Coronary artery (tissue), 2 donors: ENCODE results near the gene RAP2C.

Experiments used
- DNase-seq: peaks from one replicate; pipeline ENCODE4 v3.0.0-alpha.2; 2017; ENCODE audit warnings: low spot score
- H3K27ac ChIP-seq, 2 donors: fragments of 200-600 bp; sonication (generic); one replicate each; pipeline ENCODE4 v1.5.1; 2016 to 2019
- H3K4me3 ChIP-seq: fragments of 200-600 bp; sonication (generic); 2 replicates; pipeline ENCODE4 v1.5.1; 2016; ENCODE audit warnings: mild to moderate bottlenecking, moderate library complexity
- TF ChIP-seq, protein P1 (sequence below): fragments of 200-600 bp; sonication (generic); IDR thresholded peaks from one replicate; pipeline ENCODE4 v1.5.1; 2019; ENCODE audit warnings: antibody characterized with exemption

Gene RAP2C

DNA sequence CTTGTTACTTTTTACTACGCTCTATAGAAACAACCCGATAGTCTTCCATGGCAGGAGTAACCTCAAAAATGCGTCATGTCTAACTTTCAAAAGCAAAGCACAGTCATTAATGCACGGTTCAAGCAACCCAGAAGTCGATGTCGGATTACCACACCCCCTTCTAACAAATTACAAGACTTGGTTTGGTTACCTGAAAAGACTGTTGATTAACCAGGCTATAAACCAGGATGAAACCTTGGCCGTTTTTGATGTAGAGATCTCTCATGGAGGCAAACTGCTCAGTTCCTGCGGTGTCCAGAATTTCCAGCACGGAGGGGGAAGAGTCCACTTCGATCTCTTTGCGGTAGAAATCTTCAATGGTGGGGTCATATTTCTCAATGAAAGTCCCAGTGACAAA is 2.4 kb downstream of the RAP2C start:
- TF ChIP-seq, protein P1, sequence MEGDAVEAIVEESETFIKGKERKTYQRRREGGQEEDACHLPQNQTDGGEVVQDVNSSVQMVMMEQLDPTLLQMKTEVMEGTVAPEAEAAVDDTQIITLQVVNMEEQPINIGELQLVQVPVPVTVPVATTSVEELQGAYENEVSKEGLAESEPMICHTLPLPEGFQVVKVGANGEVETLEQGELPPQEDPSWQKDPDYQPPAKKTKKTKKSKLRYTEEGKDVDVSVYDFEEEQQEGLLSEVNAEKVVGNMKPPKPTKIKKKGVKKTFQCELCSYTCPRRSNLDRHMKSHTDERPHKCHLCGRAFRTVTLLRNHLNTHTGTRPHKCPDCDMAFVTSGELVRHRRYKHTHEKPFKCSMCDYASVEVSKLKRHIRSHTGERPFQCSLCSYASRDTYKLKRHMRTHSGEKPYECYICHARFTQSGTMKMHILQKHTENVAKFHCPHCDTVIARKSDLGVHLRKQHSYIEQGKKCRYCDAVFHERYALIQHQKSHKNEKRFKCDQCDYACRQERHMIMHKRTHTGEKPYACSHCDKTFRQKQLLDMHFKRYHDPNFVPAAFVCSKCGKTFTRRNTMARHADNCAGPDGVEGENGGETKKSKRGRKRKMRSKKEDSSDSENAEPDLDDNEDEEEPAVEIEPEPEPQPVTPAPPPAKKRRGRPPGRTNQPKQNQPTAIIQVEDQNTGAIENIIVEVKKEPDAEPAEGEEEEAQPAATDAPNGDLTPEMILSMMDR = no peak
- Histone ChIP-seq H3K27ac (peak overlapping the region; percentile 93 to 97), H3K4me3 (peak overlapping the region; percentile 88)
- no peak for DNase-seq

DNA sequence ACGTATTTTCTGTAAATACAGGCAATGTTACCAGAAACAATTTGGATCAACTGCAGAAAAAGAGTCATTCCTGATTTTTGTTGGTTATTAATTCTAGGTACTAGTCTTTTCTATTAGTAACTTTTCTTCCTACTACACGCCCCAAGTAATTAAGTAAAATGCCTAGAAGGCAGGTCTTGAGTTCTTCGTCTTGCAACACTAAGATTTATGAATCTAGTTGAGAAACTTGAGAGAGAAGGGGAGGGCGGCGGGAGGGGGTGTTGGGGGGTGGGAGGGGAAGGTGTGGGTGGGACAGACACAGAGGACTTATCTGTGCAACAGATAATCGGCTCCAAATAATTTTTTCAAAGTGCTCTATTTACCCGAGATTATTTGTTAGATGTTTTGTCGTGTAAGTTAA is 3.0 kb downstream of the RAP2C start:
- TF ChIP-seq, protein P1 = no peak
- Histone ChIP-seq H3K27ac (peak overlapping the region; percentile 5 to 93), H3K4me3 (peak overlapping the region; percentile 88)
- DNase-seq = no peak

DNA sequence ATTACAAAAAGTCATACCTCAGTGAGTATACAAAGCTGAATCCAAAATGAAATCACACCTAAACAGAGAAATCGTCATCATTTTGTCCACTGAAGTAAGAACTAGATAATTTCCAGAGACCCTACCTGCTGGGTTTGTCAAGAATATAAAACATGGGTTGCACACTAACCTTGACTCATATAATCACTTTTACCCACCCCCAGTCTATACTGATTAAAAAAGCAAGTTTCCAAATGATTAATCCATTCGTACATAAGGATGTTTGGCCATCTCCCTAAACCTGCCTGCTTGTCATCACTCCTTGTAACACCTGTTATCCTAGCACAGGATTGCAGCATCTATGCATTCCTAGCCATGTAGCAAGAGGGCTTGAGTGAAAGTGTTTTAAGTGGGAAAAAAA is 4.7 kb downstream of the RAP2C start:
- peak overlapping the region; percentile 19 for H3K4me3 ChIP-seq
- H3K27ac ChIP-seq = no peak overlapping the region
- TF ChIP-seq, protein P1 = no peak
- no peak for DNase-seq

DNA sequence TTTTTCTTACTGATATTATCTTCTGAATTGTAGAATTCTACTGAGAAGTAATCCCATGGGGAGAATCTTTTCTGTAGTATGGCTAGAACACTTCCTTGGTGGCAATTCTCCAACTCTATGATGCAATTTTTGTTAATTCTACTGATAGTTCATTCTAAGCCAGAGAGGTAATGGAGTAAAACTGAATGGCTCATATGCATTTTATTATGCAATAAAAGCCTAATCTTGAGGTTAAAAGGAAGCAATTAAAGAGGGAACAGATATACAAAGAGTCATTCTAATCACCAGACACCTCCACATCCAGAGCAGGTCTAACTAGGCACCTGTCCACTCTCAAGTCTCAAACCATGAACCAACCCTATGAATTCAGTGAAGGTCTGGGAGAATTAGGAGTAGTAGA is 9.7 kb downstream of the RAP2C start:
- no peak for DNase-seq
- no peak overlapping the region for H3K4me3 ChIP-seq
- TF ChIP-seq, protein P1 = no peak
- no peak overlapping the region for H3K27ac ChIP-seq

DNA sequence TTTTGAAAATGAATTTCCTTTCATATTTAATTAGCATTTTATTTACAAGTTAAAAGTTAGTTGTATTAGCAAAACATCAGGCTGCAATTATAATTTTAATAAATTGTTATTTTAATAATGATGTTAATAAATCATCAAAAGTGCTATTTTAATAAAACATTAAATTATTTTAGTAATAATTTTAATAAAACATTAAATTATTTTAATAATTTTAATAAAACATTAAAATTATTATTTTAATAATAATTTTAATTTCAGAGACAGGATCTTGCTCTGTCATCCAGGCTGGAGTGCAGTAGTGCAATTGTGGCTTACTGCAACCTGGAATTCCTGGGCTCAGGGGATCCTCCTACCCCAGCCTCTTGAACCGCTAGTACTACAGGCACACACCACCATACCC is 10.8 kb downstream of the RAP2C start:
- TF ChIP-seq, protein P1 = no peak
- Histone ChIP-seq H3K4me3 (no peak overlapping the region), H3K27ac (no peak overlapping the region)
- no peak for DNase-seq

DNA sequence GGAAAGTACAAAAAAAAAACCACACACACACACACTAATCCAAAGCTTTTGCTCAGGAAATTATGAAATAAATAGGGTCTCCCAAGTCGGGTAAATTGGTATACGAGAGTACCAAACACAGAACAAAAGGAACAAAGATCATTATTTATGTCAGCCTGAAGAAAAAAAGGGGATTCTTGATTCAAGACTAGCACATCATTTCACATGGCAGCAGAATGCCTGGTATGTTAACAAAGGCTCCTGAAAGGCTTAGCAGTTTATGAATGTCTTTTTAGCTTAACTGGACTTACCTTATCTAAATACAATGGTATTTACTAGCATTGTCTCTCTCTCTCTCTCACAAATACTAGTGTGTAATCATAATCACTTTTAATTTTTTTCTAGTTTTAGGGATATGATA is 11.3 kb downstream of the RAP2C start:
- Histone ChIP-seq H3K4me3 (no peak overlapping the region), H3K27ac (no peak overlapping the region)
- DNase-seq = no peak
- TF ChIP-seq, protein P1 = no peak

DNA sequence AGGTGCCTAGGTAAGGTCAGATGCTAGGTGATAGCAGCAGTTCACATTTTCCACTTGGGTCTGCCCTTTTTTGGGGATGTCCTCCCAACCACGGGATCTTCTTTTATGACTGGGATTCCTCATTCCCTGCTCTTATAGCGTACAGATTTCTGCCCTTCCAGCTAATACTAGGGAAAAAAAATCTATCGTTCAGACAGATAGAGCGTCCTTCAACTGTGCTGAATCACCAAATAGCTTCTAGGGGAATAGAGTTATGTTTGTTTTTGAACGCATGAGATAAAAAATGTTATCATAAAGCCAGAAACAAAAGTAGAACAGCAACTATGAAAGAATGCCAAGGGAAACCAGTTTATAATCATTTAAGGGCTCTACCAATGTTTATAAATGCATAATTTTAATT is 13.0 kb downstream of the RAP2C start:
- Histone ChIP-seq H3K4me3 (no peak overlapping the region), H3K27ac (no peak overlapping the region)
- TF ChIP-seq, protein P1 = no peak
- DNase-seq = no peak
